Occipital lobe (tissue), 2 donors: ENCODE data around the gene S1PR4. TPM values are rescaled to one million over a fixed set of nuclear protein-coding genes. Genes with fewer than 3 reads are reported as not detected.
A peak's percentile ranks its signal among the peaks of the same experiment; 100 is the strongest.
"Not testable (repeated sequence)": the region's sequence is repeated elsewhere in the genome, so short reads cannot be mapped to it uniquely, and the experiment has no call there.

Source experiments
- DNase-seq: peaks from one replicate; lab custom pipeline; 2025; lab: John Stamatoyannopoulos, UW
- total RNA-seq: library from RNA; depleted of rRNA; stranded (reverse); fragments of >200 nt; gene quantifications from one replicate; pipeline ENCODE4 v1.2.3, GENCODE V29; 2014

S1PR4 gene
- total RNA-seq, 1 donor from 2014 or later = 0.16 TPM

- no peak for DNase-seq
These were observed 34.6 kb downstream of the S1PR4 start for GRCh38 chr19:3213159-3213558.

- no peak for DNase-seq
These were observed 38.3 kb downstream of the S1PR4 start for GRCh38 chr19:3216874-3217273.

DNA sequence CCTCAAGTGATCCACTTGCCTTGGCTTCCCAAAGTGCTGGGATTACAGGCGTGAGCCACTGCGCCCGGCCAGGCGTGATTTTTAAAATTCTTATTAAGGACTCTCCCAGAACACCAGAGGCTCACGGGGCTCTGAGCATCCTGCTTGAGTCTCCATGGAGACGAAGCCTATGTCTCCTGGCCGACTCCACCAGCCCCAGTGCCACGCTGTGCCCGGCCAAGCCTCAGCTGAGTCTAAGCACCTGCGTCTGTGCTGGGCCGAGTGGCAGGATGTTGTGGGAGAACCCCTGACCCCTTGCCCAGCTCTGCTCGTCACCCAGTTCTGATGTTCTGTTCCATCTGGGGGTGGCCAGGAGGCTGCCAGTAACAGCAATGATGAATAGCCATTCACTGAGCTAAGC is 42.0 kb downstream of the S1PR4 start:
- no peak for DNase-seq

DNA sequence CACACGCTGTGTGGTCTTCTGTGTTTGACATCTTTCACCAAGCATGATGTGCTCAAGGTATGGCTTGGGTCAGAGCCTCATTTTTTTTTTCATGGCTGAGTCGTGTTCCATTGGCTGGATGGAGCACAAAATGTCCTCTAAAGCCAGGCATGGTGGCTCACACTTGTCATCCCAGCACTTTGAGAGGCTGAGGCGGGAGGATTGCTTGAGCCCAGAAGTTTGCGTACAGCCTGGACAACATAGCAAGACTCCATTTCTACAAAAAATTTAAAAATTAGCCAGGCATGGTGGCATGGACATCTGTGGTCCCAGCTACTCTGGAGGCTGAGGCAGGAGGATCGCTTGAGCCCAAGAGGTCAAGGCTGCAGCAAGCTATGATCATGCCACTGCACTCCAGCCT is 43.0 kb downstream of the S1PR4 start:
- DNase-seq = not testable (repeated sequence)

DNA sequence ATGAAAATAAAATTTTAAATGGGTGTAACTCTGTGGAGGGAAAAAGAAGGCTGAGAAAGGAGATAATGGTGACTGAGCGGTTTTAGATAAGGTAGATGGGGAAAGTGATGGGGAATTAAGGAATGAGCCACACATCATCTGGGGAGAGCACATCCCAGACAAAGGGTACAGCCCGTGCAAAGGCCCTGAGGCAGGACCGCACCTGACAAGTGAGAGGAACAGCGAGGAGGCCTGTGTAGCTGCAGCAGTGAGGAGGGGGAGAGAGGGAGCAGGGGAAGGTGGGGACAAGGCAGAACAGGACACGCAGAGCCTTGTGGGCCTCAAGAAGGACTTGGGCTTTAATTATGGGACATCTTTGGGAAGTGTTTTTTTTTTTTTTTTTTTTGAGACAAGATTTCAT is 44.1 kb downstream of the S1PR4 start:
- DNase-seq = no peak

DNA sequence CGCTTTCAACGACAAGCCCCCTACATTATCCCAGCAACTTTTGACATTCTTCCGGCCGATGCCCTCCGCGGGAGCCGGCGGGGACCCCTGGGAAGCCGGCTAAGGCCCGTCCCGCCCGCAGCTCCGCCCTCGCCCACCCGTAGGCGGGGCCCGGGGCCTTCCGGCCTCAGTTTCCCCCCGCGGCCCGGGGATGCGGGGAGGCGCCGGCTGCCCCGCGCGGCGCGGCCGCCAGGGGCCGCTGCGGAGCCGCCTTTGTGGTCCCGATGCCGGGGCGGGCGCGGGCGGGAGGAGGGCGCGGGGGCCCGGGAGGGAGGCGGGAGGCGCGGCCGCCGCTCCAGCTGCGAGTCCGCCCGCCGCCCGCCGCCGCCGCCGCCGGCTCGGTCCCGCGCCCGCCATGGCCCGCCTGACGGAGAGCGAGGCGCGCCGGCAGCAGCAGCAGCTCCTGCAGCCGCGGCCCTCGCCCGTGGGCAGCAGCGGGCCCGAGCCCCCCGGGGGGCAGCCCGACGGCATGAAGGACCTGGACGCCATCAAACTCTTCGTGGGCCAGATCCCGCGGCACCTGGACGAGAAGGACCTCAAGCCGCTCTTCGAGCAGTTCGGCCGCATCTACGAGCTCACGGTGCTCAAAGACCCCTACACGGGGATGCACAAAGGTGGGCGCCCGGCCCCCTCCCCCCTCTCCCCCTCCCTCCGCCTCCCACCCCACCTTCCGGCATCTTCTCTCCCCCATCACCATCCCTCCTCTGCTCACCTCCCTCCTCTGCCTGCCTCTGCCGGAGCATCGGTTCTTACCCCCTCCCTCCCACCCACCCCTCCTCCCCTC is 46.0 kb downstream of the S1PR4 start, which contains the start of gene CELF5:
Gene CELF5 (plus strand): TSS at position 316 of the 823 bp plus-strand sequence. CDS start 79 bp downstream, at position 395.
- DNase-seq = peak; percentile 25

DNA sequence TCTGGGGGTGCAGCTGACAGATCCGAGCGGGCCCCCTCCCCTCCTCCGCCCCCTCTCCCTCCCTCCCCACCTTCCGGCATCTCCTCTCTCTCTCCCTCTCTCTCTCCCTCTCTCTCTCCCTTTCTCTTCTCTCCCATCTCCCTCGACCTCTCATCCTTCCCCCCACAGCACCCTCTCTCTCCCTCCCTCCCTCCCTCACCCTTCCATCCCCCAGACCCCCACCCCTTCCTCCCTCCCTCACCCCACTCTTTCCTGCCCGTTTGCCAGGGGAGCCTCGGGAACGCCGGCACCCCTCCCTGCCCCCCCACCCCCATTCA is 46.6 kb downstream of the S1PR4 start:
- no peak for DNase-seq

GRCh38 chr19:3225677-3226093 is 47.1 kb downstream of the S1PR4 start:
- DNase-seq = no peak

- DNase-seq = no peak
These were observed 48.6 kb downstream of the S1PR4 start for GRCh38 chr19:3227054-3227626.

DNA sequence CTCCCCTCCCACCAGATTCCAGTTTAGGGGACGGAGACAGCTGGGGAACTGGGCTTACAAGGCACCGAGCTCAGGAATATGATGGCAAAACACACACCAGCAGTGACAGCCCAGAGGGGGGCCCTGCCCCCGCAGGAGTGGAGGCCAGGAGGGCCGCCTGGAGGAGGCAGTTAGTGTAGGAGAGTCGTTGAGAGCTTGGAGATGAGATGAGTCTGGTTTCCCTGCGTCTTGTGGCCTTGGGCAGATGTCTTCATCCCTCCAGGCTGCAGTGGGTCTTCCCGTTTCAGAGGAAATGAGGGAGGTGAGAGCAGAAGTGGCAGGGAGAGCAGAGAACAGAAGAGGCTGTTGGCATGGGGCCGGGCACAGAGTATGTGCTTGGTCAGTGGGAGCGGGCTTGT is 50.8 kb downstream of the S1PR4 start:
- no peak for DNase-seq

Other genes with a start within 250 kb of the S1PR4 start
- 6.4 TPM for gene ZNF77, start 233.8 kb upstream of the S1PR4 start, total RNA-seq
- 0.16 TPM for gene TLE6, start 201.2 kb upstream of the S1PR4 start, total RNA-seq
- gene TLE2, start 149.5 kb upstream of the S1PR4 start, total RNA-seq = 6.1 TPM
- 95.8 TPM for gene TLE5, start 116.3 kb upstream of the S1PR4 start, total RNA-seq
- gene GNA11, start 84.4 kb upstream of the S1PR4 start, total RNA-seq = 56.8 TPM
- 1.9 TPM for gene GNA15, start 42.7 kb upstream of the S1PR4 start, total RNA-seq
- 11.9 TPM for gene NCLN, start 7.2 kb downstream of the S1PR4 start, total RNA-seq
- 51.6 TPM for gene CELF5, start 45.9 kb downstream of the S1PR4 start, total RNA-seq
- gene NFIC, start 187.8 kb downstream of the S1PR4 start, total RNA-seq = 6.6 TPM